GM18951 (cell line): ENCODE results near the gene PSMB5.

Source experiments
- POLR2A ChIP-seq: IDR thresholded peaks from 4 replicates; pipeline ENCODE4 v1.6.1; 2011; ENCODE audit warnings: mild to moderate bottlenecking; ENCODE audit not compliant: insufficient read length, insufficient read depth; ENCODE audit errors: extremely low read depth
- in situ Hi-C: fragments of 300-500 bp; cut with MboI; formaldehyde crosslinking; loops from one replicate; pipeline ENCODE4 v1.12.0; 2022; ENCODE audit warnings: low sequenced_read_pairs, mixed read lengths, inconsistent platforms; ENCODE audit not compliant: unreplicated experiment

The PSMB5 gene

DNA sequence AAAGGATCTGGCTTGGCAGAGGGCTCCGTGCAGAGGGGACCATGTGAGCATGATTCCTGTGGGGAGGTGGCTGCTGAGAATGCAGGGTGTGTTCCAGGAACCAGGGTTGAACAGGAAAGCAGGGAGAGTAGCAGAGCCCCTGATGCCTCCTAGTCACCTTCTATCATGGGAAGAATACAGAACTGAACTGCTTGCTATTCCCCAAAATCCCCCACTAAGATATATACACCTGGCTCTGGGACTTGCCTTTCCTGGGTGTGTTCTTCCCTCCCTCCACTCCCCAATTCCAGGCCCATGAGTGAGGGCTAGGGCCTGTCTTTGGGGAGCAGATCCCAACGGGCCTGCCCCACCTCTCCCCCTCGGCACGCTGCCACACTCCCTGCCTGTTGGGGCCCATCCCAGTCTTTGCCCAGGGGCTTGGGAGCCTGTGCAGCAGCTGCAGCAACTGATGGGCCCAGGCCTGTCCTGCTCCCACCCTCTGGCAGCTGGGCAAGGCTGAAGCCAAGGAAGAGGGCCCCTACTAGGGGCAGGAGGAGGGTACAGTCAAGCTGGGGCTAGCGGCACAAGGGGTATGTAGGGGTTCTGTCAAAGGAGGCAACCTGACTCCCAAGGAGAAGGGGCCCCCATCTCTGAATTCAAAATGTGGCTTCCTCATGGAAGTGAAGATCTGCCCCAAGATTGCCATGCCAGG is 55.6 kb downstream of the PSMB5 start:
- no peak for TF ChIP-seq POLR2A
- in situ Hi-C loops, result no loop called here

DNA sequence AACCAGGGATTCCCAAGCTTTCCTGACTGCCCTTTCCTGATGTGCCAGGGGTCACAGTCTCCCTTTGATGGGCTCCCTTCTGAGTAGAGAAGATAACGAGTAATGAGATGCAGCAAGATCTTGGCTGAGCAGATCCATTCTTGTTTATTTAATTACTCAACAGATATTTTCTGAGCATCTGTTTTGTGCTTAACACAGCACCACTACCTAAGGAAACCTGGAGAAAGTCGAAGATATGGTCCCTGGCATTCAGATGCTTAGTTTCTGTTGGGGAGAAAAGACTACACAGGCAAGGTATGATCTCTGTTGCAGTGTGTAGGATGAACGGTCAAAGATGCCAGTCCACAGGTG is 56.2 kb downstream of the PSMB5 start:
- TF ChIP-seq POLR2A, result no peak
- in situ Hi-C loops, result no loop called here

DNA sequence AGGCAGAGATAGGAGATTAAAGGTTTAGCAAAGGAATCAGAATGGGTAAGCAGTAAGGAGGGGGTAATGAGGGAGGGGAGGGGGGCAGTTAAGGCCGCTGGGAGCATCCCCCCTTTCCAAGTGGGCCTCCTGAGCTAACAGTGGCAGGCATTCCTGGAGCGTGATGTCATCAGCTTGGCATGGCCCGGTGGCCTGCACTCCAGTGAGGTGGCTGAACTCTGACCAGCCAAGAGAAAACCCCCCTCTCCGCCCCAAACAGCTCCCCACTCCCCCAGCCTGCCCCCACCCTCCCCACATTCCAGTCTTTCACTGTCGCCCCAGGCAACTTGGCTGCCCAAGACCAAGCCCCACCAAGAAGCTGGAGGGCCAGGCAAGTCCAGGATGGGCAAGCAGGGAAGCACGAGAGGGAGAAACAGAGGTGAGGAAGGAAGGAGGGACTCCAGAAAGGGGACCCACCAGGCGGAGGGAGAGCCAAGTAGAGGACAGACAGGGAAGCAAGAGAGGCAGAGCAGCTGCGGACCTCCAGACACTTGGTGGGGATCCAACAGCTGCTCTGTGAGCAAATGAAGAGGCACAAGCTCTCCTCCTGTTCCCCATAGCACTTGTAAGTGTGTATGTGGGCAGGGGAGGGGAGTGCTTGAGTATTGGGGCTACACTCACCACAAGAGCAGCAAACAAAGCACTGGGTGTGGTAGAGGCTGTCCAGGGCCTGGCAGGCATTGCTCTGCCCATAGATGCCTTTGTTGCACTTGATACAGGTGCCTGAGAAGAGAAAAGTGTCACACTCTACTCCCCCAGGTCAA is 56.8 kb downstream of the PSMB5 start:
- TF ChIP-seq POLR2A, result no peak
- in situ Hi-C loops, result no loop called here

DNA sequence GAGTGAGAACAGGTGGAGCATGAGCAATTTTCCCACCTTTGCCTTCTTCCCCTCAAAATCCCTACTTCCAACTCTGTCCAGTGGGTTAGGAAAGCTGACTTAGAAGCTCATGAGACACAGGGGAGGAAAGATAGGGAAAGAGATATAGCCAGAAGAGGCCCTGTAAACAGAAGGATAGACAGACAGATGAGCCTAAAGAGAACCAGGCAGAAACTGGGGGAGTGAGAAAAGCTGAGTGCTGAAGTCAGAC is 57.3 kb downstream of the PSMB5 start:
- TF ChIP-seq POLR2A, result no peak
- in situ Hi-C loops, result no loop called here

DNA sequence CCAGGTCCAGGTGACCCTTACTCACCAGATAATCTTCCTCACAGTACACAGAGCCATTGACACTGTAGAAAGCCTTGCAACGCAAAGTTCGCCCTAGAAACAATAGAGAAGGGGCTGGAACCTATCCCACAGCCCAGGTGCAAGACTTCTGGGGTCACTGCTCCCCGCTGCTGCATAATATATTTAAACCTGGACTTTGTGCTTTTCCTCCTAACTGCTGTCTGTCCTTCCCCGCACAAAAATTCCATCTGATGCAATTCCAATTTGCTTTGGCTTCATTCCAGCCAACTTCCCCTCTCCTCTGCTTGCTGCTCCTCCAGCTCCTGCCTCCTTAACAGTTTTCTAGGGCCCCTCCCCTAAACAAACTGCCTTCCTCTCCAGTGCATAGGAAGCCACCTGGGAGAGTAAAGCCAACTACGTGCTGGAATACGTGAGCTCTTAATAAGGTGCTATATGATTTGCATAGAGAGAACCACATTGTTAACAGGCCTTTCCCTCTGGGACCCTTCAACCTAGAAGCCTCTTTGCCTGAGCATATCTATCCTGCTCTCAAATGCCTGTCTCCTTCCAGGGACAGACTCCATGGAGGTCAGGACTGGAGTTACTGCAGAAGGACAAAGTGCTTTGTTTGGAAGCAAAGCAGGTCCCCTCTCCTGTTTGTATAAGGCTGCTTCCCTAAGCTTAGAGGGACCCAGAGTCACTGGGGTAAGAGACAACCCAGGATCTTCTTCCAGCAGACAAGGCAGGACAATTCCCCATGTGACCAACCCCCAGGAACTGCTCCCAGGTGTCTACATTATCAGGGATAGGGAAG is 57.9 kb downstream of the PSMB5 start:
- in situ Hi-C loops, result no loop called here

More for the DNA sequence above, 57.9 kb downstream of the PSMB5 start:
- no peak for TF ChIP-seq POLR2A
